Immature natural killer cell (primary cell): ENCODE data around the gene KDM2A. TPM values are rescaled to one million over a fixed set of nuclear protein-coding genes. Genes with fewer than 3 reads are reported as not detected.
"Not testable (repeated sequence)": the region's sequence is repeated elsewhere in the genome, so short reads cannot be mapped to it uniquely, and the experiment has no call there.

Experiments used
- DNase-seq, 3 donors: peaks; one replicate each; pipeline ENCODE4 v3.0.0; 2022; ENCODE audit warnings: mixed read lengths in 1 of 3
- H3K27ac Mint-ChIP-seq, 6 donors: one replicate each; pipeline ENCODE4 v1.8.0; 2020; ENCODE audit warnings: mixed read lengths in 6 of 6, mild to moderate bottlenecking in 5 of 6, inconsistent platforms in 4 of 6, moderate library complexity in 3 of 6
- H3K27me3 Mint-ChIP-seq, 3 donors: one replicate each; pipeline ENCODE4 v1.8.0; 2020 to 2021; ENCODE audit warnings: low read depth in 3 of 3, mild to moderate bottlenecking in 3 of 3, mixed read lengths in 3 of 3, moderate library complexity in 3 of 3, inconsistent platforms in 1 of 3
- H3K36me3 Mint-ChIP-seq, 3 donors: one replicate each; pipeline ENCODE4 v1.8.0; 2020; ENCODE audit warnings: mixed read lengths in 3 of 3, inconsistent platforms in 2 of 3, mild to moderate bottlenecking in 2 of 3
- H3K4me1 Mint-ChIP-seq, 2 donors: one replicate each; pipeline ENCODE4 v1.8.0; 2020; ENCODE audit warnings: inconsistent platforms in 2 of 2, mild to moderate bottlenecking in 2 of 2, mixed read lengths in 2 of 2, moderate library complexity in 1 of 2
- H3K4me3 Mint-ChIP-seq, 5 donors: one replicate each; pipeline ENCODE4 v1.8.0; 2020; ENCODE audit warnings: mild to moderate bottlenecking in 5 of 5, mixed read lengths in 5 of 5, inconsistent platforms in 3 of 5, moderate library complexity in 3 of 5
- H3K9me3 Mint-ChIP-seq, 6 donors: one replicate each; pipeline ENCODE4 v1.8.0; 2020; ENCODE audit warnings: mild to moderate bottlenecking in 6 of 6, mixed read lengths in 6 of 6, inconsistent platforms in 4 of 6, moderate library complexity in 3 of 6
- polyA plus RNA-seq, 3 donors: library from polyadenylated mRNA; unstranded; fragments of 300-500 nt; fragmentation: Illumina TruSeq; gene quantifications; one replicate each; pipeline ENCODE4 v1.2.3, GENCODE V29; 2021

Gene KDM2A
- polyA plus RNA-seq, 3 donors from 2014 or later, result 3.8 to 16.6 (median 6.8) TPM

DNA sequence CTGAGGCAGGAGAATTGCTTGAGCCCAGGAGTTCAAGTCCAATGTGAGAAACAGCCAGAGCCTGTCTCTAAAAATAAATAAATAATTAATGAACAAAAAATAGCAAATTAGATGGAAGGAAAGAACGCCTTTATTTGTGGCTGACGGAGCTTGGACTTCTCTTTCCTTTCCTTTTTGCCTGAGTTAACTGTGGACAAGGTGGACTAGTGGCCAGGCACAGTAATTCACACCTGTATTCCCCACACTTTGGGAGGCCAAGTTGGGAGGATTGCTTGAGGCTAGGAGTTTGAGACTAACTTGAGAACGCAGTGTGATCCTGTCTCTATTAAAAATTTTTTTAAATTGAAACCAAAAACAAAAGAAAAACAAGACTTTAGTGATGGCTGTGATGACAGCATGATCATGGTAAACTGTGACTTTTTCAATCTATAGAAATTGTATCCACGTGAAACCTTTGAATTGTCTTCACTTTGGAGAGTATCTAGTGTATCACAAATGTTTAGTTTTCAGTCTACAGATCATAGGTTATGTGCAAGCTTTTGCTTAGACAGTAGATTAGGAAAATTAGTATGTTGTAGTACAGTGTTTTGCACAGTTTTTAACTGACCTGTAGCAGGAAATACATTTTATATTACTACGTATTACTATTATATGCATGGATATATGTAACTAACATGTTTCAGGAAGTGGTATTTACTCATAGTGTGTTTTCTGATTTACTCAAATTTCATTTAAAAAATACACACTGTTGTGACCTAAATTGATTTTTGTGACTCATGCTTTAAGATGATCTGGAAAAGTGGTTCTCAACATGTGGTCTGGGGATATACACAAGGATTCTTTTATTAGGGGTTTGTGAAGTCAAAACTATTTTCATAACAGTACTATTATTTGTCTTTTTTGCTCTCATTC is 42.1 kb downstream of the KDM2A start:
- peaks cover 40 to 76% of the 10 kb centered on the region in 2 donors for H3K4me1 Mint-ChIP-seq
- peak overlapping the region in 2 of 5 donors; percentile 18 to 32 for H3K4me3 Mint-ChIP-seq
- DNase-seq, result no peak
- H3K27ac Mint-ChIP-seq, result peak overlapping the region; percentile 54 to 74 (median 71)
- H3K36me3 Mint-ChIP-seq, result peaks cover 0 to 8% (median 0%) of the 10 kb centered on the region in 3 donors
- no peaks in the 10 kb centered on the region for H3K9me3 Mint-ChIP-seq
- peaks cover 0 to 3% (median 0%) of the 10 kb centered on the region in 3 donors for H3K27me3 Mint-ChIP-seq

DNA sequence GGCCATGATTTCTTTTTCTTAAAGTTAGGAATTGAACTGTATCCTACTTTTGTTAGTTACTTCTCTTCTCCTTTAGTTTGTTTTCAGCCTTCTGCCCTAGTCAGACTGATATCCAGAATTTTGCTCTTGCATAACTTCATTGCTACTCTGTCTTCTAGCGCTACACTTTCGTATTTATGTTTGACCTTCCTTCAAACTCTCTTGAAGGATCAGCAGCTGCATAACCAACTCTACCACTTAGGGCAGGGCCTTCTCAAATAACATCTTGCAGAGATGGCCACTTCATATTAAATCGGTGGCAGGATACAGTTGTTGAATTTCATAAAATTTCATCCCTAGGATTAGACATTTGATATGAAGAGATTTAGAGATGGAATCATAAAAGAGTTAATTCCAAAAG is 43.9 kb downstream of the KDM2A start:
- Mint-ChIP-seq H3K27ac (peak overlapping the region in 2 of 6 donors; percentile 3 to 46), H3K4me1 (peaks cover 43 to 85% of the 10 kb centered on the region in 2 donors), H3K27me3 (peaks cover 0 to 5% (median 0%) of the 10 kb centered on the region in 3 donors), H3K9me3 (no peaks in the 10 kb centered on the region), H3K4me3 (no peak overlapping the region), H3K36me3 (peaks cover 0 to 8% (median 0%) of the 10 kb centered on the region in 3 donors)
- DNase-seq, result no peak

DNA sequence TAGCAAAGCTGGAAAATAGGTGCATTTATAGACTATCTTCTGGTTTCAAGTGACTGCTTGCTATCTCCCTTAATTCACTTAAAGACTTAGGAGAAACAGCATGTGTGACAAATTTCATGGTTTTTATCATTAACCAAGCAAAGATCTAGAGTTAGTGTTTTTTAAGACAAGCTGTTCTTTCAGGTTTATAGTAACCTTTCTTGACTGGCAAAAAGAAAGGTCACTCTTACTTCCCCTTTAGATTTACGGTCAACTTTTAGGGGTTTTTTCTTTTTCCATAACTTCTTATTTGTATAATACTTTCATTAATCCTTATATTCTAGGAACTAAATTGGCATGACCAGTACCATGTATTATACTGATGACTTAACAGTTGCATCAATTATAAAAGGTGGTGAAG is 46.6 kb downstream of the KDM2A start:
- Mint-ChIP-seq H3K4me3 (no peak overlapping the region), H3K9me3 (no peaks in the 10 kb centered on the region), H3K27ac (peak overlapping the region; percentile 5 to 74 (median 57)), H3K27me3 (peaks cover 0 to 5% (median 4%) of the 10 kb centered on the region in 3 donors), H3K4me1 (peaks cover 37 to 74% of the 10 kb centered on the region in 2 donors), H3K36me3 (peaks cover 0 to 8% (median 0%) of the 10 kb centered on the region in 3 donors)
- no peak for DNase-seq

DNA sequence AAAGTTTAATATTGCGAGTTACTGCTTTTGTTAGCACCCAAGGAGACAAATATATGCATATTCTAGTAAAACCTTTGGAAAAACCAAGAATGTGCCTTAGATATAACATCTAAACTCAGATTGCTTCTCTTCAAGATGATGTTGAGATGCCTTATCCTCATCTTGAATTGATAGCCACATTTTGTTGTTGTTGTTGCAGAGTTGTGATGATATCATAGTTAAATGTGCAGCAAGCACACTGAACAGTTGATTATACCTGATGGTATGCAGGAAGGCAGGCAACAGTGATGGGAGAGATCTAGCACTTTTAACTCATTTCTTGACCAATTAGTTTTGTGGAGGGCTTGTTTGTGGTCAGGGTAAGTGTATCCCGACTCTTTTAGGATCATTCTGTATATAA is 48.0 kb downstream of the KDM2A start:
- no peak overlapping the region for H3K4me3 Mint-ChIP-seq

DNA sequence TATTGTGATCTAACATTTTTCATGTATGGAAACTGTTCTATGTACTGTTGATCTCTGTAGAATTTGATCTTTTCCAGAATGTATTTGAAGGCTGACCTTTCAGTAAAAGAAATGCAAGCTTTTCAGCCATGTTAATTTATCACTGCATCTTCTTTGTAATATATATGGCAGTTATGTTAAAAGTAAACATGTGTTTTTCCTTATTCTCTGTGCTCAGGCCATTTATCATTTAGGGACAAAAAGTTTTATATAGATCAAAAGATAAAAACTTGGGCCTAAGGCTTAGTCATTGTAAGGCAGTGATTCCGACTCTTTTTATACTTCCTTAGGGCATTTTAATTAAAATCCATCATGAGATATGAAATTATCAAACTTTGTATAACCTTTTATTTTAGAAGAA is 48.7 kb downstream of the KDM2A start:
- Mint-ChIP-seq H3K27ac (peak overlapping the region in 2 of 6 donors; percentile 36 to 49), H3K4me1 (peaks cover 43 to 78% of the 10 kb centered on the region in 2 donors)

More for the DNA sequence above, 48.0 kb downstream of the KDM2A start:
- Mint-ChIP-seq H3K9me3 (no peaks in the 10 kb centered on the region), H3K27ac (peak overlapping the region in 1 of 6 donors; percentile 52), H3K4me1 (peaks cover 40 to 74% of the 10 kb centered on the region in 2 donors), H3K27me3 (peaks cover 0 to 5% (median 4%) of the 10 kb centered on the region in 3 donors), H3K36me3 (peaks cover 0 to 8% (median 0%) of the 10 kb centered on the region in 3 donors)
- DNase-seq, result no peak

DNA sequence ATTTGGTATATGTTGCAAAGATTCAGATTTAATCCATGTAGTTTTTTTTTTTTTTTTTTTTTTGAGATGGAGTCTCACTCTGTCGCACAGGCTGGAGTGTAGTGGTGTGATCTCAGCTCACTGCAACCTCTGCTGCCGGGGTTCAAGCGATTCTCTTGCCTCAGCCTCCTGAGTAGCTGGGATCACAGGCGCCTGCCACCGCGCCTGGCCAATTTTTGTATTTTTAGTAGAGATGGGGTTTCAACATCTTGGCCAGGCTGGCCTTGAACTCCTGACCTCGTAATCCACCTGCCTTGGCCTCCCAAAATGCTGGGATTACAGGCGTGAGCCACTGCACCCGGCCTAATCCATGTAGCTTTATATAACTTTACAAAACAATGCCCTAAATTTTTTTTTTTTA is 49.8 kb downstream of the KDM2A start:
- DNase-seq, H3K36me3 Mint-ChIP-seq, H3K9me3 Mint-ChIP-seq, H3K4me3 Mint-ChIP-seq, H3K27me3 Mint-ChIP-seq: not testable (repeated sequence)
- H3K4me1 Mint-ChIP-seq, result peaks cover 37 to 70% of the 10 kb centered on the region in 2 donors
- H3K27ac Mint-ChIP-seq, result peak overlapping the region in 3 of 6 donors; percentile 26 to 76 (median 49)

More for the DNA sequence above, 48.7 kb downstream of the KDM2A start:
- H3K4me3 Mint-ChIP-seq, result no peak overlapping the region
- H3K27me3 Mint-ChIP-seq, result peaks cover 0 to 5% (median 4%) of the 10 kb centered on the region in 3 donors
- no peak for DNase-seq
- H3K36me3 Mint-ChIP-seq, result peaks cover 0 to 8% (median 0%) of the 10 kb centered on the region in 3 donors
- no peaks in the 10 kb centered on the region for H3K9me3 Mint-ChIP-seq

DNA sequence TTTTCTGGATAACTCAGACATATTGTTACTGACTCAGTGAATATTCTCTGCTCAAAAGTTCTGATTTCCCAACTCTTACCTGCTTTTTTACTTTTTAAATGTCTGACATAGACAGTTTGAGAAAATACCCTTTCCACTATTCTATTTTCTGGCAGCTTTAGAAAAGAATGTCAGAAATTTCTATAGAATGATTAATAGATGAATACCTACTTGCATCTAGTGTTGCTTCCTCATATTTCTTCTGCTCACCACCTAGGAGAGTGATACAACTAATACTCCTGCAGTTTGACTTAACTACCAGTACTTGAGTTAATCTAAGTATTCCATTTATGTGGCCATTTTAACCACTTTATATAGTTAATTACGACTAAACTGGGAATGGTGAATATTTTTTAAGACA is 55.2 kb downstream of the KDM2A start:
- Mint-ChIP-seq H3K9me3 (no peaks in the 10 kb centered on the region), H3K4me3 (no peak overlapping the region), H3K27me3 (peaks cover 0 to 5% (median 0%) of the 10 kb centered on the region in 3 donors), H3K36me3 (no peaks in the 10 kb centered on the region), H3K4me1 (peaks cover 33 to 76% of the 10 kb centered on the region in 2 donors), H3K27ac (peak overlapping the region in 1 of 6 donors; percentile 23)
- no peak for DNase-seq

DNA sequence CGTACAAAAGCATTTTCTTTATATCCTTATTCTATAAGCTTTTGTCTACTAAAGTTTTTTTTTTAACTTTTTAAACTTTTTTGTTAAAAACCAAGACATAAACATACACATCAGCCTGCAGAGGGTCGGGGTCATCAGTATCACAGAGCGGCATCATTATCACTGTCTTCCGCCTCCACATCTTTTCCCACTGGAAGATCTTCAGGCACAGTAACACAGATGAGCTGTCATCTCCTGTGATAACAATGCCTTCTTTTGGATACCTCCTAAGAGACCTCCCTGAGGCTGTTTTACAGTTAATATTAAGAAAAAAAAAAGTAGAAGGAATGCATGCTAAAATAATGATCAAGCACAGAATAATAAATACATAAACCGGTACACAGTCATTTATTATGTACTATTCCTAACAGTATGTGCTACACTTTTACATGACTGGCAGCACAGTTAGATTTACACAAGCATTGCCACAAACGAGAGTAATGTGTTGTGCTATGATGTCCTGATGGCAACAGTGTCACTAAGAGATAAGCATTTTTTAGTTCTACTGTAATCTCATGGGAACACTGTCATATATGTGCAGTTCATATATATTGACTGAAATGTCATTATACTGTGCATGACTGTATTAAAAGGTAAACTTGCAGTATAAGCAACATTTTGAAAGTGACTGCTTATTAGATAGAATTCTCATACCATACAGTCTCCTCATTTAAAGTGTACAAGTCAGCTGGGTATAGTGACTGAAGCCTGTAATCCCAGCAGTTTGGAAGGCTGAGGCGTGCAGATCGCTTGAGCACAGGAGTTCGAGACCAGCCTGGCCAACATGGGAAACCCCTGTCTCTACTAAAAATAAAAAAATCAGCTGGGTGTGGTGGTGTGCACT is 58.6 kb downstream of the KDM2A start:
- Mint-ChIP-seq H3K9me3 (no peaks in the 10 kb centered on the region), H3K4me1 (peaks cover 16 to 59% of the 10 kb centered on the region in 2 donors), H3K27ac (peak overlapping the region in 1 of 6 donors; percentile 48), H3K36me3 (peaks cover 0 to 9% (median 4%) of the 10 kb centered on the region in 3 donors), H3K4me3 (no peak overlapping the region), H3K27me3 (peaks cover 0 to 1% (median 0%) of the 10 kb centered on the region in 3 donors)
- no peak for DNase-seq

DNA sequence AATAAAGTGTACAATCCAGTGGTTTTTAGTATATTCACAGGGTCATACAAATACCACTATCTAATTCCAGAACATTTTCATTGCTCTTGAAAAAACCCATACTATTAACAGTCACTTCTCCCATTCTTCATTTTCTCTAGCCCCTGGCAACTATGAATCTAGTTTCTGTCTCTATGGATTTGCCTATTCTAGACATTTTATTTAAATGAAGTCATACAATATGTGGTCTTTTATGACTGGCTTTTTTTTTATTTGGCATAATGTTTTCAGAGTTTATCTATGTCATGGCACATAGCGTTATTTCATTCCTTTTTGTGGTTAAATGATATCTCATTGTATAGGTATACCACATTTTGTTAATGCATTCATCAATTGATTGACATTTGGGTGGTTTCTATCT is 59.4 kb downstream of the KDM2A start:
- no peak for DNase-seq
- peaks cover 16 to 58% of the 10 kb centered on the region in 2 donors for H3K4me1 Mint-ChIP-seq
- peak overlapping the region in 3 of 6 donors; percentile 2 to 48 (median 3) for H3K27ac Mint-ChIP-seq
- H3K4me3 Mint-ChIP-seq, result no peak overlapping the region
- no peaks in the 10 kb centered on the region for H3K9me3 Mint-ChIP-seq
- peaks cover 5 to 15% (median 8%) of the 10 kb centered on the region in 3 donors for H3K36me3 Mint-ChIP-seq
- peaks cover 0 to 3% (median 0%) of the 10 kb centered on the region in 3 donors for H3K27me3 Mint-ChIP-seq

DNA sequence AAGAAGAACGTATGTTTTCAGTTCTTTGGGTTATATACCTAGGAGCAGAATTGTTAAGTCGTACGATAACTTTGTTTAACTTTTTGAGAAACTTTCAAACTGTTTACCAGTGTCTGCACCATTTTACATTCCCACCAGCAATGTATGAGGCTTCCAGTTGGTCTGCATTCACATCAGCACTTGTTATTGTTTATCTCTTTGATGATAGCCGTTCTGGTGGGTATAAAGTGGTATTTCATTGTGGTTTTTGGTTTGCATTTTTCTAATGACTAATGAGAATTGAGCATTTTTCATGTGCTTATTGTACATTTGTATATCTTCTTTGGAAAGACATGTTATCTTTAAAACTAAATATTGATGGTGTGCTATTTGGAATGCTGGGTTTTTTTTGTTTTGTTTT is 59.8 kb downstream of the KDM2A start:
- peaks cover 0 to 3% (median 0%) of the 10 kb centered on the region in 3 donors for H3K27me3 Mint-ChIP-seq
- peak overlapping the region in 3 of 6 donors; percentile 17 to 48 (median 30) for H3K27ac Mint-ChIP-seq
- peaks cover 16 to 58% of the 10 kb centered on the region in 2 donors for H3K4me1 Mint-ChIP-seq
- DNase-seq, result no peak
- H3K9me3 Mint-ChIP-seq, result no peaks in the 10 kb centered on the region
- no peak overlapping the region for H3K4me3 Mint-ChIP-seq
- peaks cover 5 to 15% (median 8%) of the 10 kb centered on the region in 3 donors for H3K36me3 Mint-ChIP-seq

DNA sequence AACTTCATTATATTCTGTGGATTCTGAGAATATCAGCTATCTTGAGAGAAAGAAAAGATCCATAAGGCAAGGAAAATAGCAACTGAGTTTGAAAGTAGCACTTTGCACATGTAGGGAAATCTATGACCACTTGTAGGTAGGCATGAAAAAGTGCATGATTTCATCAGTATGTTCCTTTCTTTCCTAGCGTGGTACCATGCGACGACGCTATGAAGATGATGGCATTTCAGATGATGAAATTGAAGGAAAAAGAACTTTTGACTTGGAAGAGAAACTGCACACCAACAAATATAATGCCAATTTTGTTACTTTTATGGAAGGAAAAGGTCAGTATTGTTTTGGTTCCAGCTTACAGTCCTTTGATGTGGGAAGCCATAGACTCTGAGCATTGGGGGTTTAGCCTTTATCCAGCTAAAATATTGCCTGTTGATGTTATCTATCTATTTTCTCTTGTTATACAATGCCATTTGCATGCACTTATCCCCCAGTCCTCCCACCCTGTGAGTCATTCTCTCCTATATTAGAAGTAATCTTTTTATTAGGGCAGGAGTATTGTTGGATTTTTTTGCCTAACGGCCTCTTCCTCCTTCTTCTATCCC is 60.9 kb downstream of the KDM2A start:
- Mint-ChIP-seq H3K27ac (peak overlapping the region in 1 of 6 donors; percentile 50), H3K36me3 (peaks cover 5 to 21% (median 13%) of the 10 kb centered on the region in 3 donors), H3K27me3 (peaks cover 0 to 3% (median 0%) of the 10 kb centered on the region in 3 donors), H3K4me1 (peaks cover 12 to 49% of the 10 kb centered on the region in 2 donors), H3K9me3 (no peaks in the 10 kb centered on the region), H3K4me3 (no peak overlapping the region)
- no peak for DNase-seq

DNA sequence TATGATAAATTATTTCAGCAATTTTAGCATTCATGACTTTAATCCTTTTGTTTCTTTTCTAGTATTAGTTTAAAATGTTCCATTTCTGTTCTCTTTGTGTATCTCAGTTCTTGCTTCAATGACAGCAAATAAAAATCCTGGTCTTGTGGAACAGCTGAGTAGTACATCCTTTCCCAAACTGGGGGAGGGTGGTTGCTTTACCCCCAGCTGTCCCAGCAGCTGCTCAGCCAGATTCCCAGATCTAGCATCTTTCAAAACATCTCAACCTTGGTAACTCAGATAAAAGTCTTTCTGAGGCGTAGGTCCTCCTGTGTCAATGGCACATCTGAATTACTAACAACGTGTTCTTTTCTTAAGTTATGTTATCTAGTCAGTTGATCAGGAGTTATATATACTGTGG is 75.0 kb downstream of the KDM2A start:
- Mint-ChIP-seq H3K4me1 (peaks cover 3 to 8% of the 10 kb centered on the region in 2 donors), H3K27me3 (peaks cover 0 to 2% (median 0%) of the 10 kb centered on the region in 3 donors)

DNA sequence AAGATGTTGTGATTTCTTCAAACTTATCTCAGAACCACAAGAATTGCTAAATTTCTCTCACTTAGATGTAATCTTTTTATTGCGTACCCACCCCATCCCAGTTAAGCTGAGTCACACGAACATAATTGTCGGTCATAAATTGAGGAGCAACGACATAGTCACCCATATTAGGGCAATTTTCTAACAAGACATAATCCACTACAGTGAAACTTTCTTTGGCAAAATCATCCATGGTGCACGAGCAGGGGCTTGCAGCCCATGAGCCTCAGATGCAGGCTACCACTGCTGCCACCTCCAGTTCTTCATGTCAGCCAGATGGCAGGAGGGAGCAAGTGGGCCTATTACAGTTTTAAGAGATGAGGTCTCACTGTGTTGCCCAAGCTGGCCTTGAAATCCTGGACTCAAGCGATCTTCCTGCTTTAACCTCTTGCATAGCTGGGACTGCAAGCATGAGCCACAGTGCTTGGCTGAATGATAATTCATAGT is 77.0 kb downstream of the KDM2A start:
- Mint-ChIP-seq H3K36me3 (peaks cover 0 to 8% (median 3%) of the 10 kb centered on the region in 3 donors), H3K27me3 (no peaks in the 10 kb centered on the region), H3K4me1 (no peaks in the 10 kb centered on the region), H3K4me3 (no peak overlapping the region), H3K27ac (peak overlapping the region in 2 of 6 donors; percentile 14 to 17), H3K9me3 (no peaks in the 10 kb centered on the region)
- no peak for DNase-seq

More for the DNA sequence above, 75.0 kb downstream of the KDM2A start:
- Mint-ChIP-seq H3K36me3 (peaks cover 0 to 12% (median 3%) of the 10 kb centered on the region in 3 donors), H3K9me3 (no peaks in the 10 kb centered on the region), H3K27ac (peak overlapping the region in 2 of 6 donors; percentile 23 to 28), H3K4me3 (no peak overlapping the region)
- DNase-seq, result no peak
